Measurements from ENCODE around the gene USP53.
"Not testable (repeated sequence)": the region's sequence is repeated elsewhere in the genome, so short reads cannot be mapped to it uniquely, and the experiment has no call there.

Gene USP53

DNA sequence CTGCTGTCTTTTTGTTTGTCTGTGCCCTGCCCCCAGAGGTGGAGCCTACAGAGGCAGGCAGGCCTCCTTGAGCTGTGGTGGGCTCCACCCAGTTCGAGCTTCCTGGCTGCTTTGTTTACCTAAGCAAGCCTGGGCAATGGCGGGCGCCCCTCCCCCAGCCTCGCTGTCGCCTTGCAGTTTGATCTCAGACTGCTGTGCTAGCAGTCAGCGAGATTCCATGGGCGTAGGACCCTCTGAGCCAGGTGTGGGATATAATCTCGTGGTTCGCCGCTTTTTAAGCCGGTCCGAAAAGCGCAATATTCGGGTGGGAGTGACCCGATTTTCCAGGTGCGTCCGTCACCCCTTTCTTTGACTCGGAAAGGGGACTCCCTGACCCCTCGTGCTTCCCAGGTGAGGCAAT, 67.0 kb downstream of the USP53 start:
- not testable (repeated sequence) for DNase-seq (ENCODE audit: low read depth)

DNA sequence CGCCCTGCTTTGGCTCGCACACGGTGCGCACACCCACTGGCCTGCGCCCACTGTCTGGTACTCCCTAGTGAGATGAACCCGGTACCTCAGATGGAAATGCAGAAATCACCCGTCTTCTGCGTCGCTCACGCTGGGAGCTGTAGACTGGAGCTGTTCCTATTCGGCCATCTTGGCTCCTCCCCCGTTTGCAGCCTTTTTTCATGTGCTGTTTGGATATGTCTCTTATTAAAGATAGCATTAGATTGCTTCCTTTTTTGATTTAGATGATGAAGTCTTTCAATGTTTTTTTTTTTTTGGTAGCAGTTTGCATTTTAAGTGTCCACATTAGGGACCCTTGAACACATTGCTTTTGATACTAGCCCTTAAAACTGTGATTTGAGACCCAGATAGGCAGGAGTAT, 67.4 kb downstream of the USP53 start:
- DNase-seq (ENCODE audit: low read depth), result not testable (repeated sequence)

- DNase-seq (ENCODE audit: low read depth), result no peak
Measured at GRCh38 chr4:119281393-119281792, 68.9 kb downstream of the USP53 start.

DNA sequence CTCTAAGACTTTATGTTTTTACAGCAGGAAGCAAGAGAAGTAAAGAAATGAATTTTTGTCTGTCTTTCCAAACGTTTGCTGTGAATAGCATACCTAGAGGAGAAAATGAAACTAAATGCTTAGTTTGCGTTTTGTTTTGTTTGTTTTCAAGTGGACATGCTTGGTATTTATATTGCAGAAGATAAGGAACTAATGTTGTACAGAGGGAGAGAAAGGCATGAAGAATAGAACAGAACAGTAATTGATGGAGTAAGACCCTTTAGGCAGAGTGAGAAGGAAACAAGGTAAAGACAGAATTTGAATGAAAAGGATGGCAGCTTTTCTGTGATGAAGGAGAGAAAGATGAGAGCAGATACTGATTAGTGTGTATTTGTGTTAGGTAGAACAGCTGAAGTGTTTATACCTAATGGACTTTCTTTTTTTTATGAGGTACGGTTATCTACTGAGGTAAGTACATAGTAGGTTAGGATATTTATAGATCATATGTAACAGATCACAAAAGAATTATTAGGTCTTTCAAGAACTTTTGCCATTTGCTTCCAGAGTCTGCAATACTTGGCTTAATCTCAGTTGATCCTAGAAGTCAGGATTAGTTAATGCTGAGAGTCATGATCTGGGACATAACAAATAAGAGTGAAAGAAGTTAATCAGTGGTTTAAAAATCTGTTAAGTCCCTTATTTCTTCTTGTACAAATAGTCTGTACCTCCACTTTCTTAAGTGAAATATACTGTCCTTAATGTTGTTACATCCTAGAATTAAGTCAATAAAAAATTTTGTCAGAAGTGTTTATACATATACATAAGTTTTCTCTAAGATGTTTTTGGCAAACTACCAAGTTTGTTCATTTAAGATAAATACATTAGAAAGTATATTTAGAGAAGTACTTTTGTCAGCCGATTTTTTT, 72.6 kb downstream of the USP53 start:
- DNase-seq (ENCODE audit: low read depth), result no peak

- DNase-seq (ENCODE audit: low read depth), result no peak
Measured at GRCh38 chr4:119286377-119287002, 74.0 kb downstream of the USP53 start.

- no peak for DNase-seq (ENCODE audit: low read depth)
Measured at GRCh38 chr4:119289313-119289712, 76.8 kb downstream of the USP53 start.

- DNase-seq (ENCODE audit: low read depth), result no peak
Measured at GRCh38 chr4:119290598-119290997, 78.1 kb downstream of the USP53 start.

GRCh38 chr4:119296356-119296755, 83.8 kb downstream of the USP53 start:
- DNase-seq (ENCODE audit: low read depth), result no peak

DNA sequence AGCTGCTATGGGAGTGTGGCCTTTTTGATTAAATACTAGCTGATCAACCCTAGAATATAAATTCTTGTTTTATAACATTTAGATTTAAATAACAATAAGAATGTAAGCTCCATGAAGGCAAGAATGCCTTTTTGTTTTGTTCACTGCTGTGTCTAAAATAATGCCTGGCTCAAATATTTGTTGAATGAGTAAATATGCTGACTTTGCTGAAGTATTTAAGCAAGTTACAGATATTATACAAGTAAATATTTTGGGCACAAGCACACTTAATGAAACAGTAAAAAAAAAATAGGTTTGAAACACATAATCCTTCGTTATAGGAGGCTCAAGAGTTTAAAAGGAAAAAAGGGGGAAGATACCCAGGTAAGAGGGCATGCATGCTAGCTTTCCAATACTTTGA, 85.3 kb downstream of the USP53 start:
- no peak for DNase-seq (ENCODE audit: low read depth)

DNA sequence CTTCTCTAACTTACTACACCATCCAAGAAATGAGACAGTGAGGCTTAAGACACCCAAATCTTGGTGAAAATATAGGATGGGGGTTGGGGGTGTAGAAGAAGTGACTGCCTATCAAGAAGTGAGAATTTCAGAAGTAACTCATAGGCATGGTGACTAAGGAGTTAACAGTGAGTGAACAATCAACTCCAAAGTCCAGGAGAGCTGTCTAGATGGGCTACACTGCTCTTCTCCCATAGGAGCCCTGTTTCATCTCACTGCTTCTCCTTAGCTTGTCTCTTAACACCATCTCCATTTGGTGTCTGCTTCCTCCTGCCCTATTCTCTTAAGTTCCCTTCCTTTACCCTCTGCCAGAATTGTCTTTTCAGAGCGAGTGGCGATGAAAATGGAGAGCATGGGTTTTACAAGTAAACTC, 86.8 kb downstream of the USP53 start:
- DNase-seq (ENCODE audit: low read depth), result no peak

- DNase-seq (ENCODE audit: low read depth), result no peak
Measured at GRCh38 chr4:119299741-119300100, 87.2 kb downstream of the USP53 start.

DNA sequence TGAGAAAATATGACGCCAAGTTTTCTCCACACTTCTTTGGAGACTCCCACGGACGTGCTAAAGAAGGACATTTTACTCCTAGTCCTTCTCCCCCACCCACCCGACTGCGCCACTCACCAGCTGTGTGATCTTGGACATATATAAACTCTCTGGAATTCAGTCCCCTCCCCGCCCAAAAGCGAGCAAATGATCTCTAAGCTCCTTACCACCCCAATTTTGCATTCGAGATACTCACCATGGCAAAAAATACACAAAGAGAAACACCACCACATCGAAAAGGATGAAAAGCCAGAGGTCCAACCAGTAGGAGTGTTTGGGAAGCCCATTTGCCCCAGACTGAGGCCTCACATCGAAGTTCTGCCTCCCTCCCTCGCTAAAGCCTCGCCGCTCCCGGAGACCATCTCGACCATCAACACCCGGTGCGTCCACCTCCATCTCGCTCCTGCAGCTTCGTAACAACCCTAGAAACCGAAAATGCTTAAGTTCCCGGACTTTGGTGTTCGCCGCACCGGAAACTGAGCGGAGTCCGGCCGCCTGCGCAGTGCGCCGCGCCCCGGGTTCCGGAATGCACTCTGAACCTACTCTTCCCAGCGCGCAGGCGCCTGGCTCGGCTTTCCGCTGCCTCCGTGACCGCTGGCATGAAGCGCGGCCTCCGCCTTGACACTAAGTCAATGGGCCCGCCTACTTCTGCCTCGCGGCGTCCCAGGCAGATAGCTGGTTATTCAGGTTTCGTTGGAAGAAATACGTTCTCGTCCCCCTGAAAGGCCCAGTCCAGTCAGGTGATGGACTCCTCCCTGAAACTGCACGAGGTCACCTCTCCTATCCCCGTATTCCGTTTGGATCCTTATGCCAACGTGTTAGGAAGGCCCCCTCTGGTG, 87.8 kb downstream of the USP53 start:
- DNase-seq (ENCODE audit: low read depth), result peak; percentile 91

DNA sequence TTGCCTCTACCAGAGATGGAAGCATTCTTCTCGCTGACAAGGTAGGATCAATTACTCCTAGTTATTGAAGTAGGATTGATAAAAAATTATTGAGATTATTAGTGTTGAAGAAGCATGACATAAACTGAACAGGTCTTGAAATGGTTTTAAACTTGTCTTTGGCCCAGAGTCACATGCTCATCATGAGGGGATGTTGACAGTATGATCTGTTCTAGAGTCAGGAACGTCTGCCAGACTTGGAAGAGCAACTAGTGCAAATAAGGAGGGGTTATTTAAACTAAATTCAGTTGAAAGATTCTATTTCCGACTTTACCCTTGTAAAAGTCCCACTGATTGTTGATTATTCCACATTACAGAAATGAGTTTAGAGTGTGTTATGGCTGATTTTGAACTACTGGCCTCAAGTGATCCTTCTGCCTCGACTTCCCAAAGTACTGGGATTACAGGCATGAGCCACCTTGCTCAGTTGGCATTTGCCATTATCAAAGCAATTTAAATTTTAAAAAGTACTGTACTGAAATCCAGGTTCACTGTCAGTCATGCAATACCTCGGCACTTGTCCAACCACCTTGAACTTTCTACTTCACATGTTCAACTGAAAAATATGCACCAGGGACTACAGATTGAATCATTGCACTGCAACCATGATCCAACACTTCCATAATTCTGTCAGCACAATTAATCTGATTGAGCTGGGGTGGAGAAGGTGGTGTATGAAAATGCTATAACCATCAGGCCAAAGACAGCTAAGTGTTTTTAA, 89.7 kb downstream of the USP53 start:
- no peak for DNase-seq (ENCODE audit: low read depth)

GRCh38 chr4:119303587-119304305, 91.2 kb downstream of the USP53 start:
- no peak for DNase-seq (ENCODE audit: low read depth)

- no peak for DNase-seq (ENCODE audit: low read depth)
Measured at GRCh38 chr4:119304431-119304830, 91.9 kb downstream of the USP53 start.

- DNase-seq (ENCODE audit: low read depth), result no peak
Measured at GRCh38 chr4:119307606-119308005, 95.1 kb downstream of the USP53 start.

DNA sequence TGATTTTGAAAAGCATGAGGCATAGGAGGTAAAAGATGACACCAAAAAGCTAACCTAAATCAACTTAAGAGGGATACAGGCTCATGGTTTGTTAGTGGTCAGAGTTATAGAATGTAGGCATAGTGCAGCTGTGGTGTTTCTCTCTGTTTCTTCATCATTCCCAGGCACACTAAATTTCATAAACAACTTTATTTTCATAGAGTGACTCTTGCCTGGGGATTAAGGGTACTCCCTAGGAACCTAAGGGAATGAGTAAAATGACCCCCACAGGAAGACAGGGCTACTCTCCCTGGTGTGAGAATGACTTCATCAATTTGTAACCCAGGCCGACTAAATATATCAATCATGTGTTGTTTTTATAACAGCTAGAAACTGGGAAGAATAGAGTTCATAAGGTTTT, 98.3 kb downstream of the USP53 start:
- no peak for DNase-seq (ENCODE audit: low read depth)

GRCh38 chr4:119313237-119313636, 100.7 kb downstream of the USP53 start:
- DNase-seq (ENCODE audit: low read depth), result no peak

DNA sequence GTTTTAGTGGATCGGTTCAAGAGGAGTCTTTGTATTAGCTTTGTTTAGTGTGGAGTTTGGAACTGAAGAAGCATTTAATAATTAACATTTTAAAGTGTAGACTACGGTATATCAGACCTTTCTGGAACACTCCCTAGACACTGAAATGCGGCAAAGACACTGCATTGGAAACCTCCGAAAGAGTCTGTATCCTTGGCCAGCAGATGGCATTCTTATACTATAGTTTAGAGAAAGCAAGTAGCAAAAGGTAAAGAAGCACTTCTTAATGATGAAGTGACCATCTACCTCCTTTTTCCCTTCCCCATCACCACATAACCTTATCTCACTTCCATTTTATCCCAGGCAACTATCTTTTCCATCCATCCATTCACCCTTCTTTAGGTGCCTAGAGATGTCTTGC, 101.8 kb downstream of the USP53 start:
- DNase-seq (ENCODE audit: low read depth), result no peak

- no peak for DNase-seq (ENCODE audit: low read depth)
Measured at GRCh38 chr4:119315036-119315435, 102.5 kb downstream of the USP53 start.

DNA sequence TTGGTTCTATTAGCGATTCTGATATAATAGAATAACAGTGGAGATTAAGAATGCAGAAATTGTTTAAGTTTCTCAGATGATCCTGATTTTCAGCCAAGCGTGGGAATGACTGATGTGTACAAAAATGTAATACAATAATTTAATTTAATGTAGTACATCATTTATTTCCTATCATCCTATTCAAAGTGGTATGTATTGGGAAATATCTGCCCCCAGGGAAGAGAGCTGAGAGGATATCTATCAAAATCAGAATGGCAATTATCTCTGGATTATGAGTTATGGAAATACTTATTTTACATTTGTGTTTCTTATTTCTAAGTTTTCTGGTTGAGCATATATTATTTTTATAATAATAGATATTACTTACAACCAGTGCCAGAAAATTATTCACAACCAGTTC, 105.5 kb downstream of the USP53 start:
- DNase-seq (ENCODE audit: low read depth), result no peak

All from stimulated activated CD8-positive, alpha-beta memory T cell treated with anti-CD3 and anti-CD28 coated beads, Interleukin-4, amount 100 ng/mL, for 24 hours (primary cell).